HepG2 (cell line): ENCODE results near the gene SLC4A8. TPM values are rescaled to one million over a fixed set of nuclear protein-coding genes. Genes with fewer than 3 reads are reported as not detected.

Experiments
- CTCF ChIP-seq: sonication (generic); formaldehyde crosslinking; IDR thresholded peaks from 2 replicates; pipeline ENCODE4 v1.5.0; 2020; ENCODE audit warnings: mild to moderate bottlenecking, missing genetic modification reagents, moderate library complexity
- EZH2 ChIP-seq: conservative IDR thresholded peaks from 2 replicates; pipeline ENCODE4 v1.6.1; 2012; ENCODE audit warnings: mild to moderate bottlenecking, low read depth, low read length, moderate library complexity
- GABPB1 ChIP-seq: IDR thresholded peaks from 2 replicates; pipeline ENCODE4 v1.6.1; 2016; ENCODE audit warnings: mild to moderate bottlenecking, missing genetic modification reagents, moderate library complexity, missing compliant biosample characterization
- HNRNPK ChIP-seq: fragments of 200-400 bp; formaldehyde crosslinking; IDR thresholded peaks from 2 replicates; pipeline ENCODE4 v1.6.1; 2018; ENCODE audit warnings: low read length, low read depth, moderate library complexity, mild to moderate bottlenecking; ENCODE audit not compliant: poor library complexity, severe bottlenecking
- HNRNPLL ChIP-seq: fragments of 200-400 bp; formaldehyde crosslinking; IDR thresholded peaks from 2 replicates; pipeline ENCODE4 v1.6.1; 2017; ENCODE audit warnings: mild to moderate bottlenecking, low read depth, low read length; ENCODE audit not compliant: poor library complexity, severe bottlenecking
- HOXA3 ChIP-seq: sonication (generic); formaldehyde crosslinking; IDR thresholded peaks from 2 replicates; pipeline ENCODE4 v1.5.0; 2020; ENCODE audit warnings: missing genetic modification reagents
- KDM2A ChIP-seq: sonication (generic); formaldehyde crosslinking; IDR thresholded peaks from 2 replicates; pipeline ENCODE4 v1.4.0; 2020; ENCODE audit warnings: low read depth, missing genetic modification reagents, borderline replicate concordance
- MED8 ChIP-seq: sonication (generic); formaldehyde crosslinking; IDR thresholded peaks from 2 replicates; pipeline ENCODE4 v1.8.1; 2023; ENCODE audit warnings: mild to moderate bottlenecking, missing genetic modification reagents; ENCODE audit not compliant: insufficient replicate concordance
- MEIS2 ChIP-seq: sonication (generic); formaldehyde crosslinking; IDR thresholded peaks from 2 replicates; pipeline ENCODE4 v1.9.0; 2021; ENCODE audit warnings: mild to moderate bottlenecking, missing genetic modification reagents
- MLXIP ChIP-seq: sonication (generic); formaldehyde crosslinking; IDR thresholded peaks from 2 replicates; pipeline ENCODE4 v1.9.0; 2021; ENCODE audit warnings: missing genetic modification reagents, borderline replicate concordance
- NFKBIZ ChIP-seq: IDR thresholded peaks from 2 replicates; pipeline ENCODE4 v1.6.1; 2018; ENCODE audit warnings: missing genetic modification reagents, missing compliant biosample characterization
- NFYB ChIP-seq: sonication (generic); formaldehyde crosslinking; IDR thresholded peaks from 2 replicates; pipeline ENCODE4 v1.4.0; 2020; ENCODE audit warnings: missing genetic modification reagents
- RAD21 ChIP-seq: fragments of 450-650 bp; formaldehyde crosslinking; IDR thresholded peaks from 2 replicates; pipeline ENCODE4 v1.5.0; 2020; ENCODE audit warnings: mild to moderate bottlenecking
- RFX1 ChIP-seq: fragments of 450-650 bp; IDR thresholded peaks from 2 replicates; pipeline ENCODE4 v1.6.1; 2017
- RFX3 ChIP-seq: IDR thresholded peaks from 2 replicates; pipeline ENCODE4 v1.6.1; 2016; ENCODE audit warnings: missing biosample characterization, missing genetic modification reagents
- SALL2 ChIP-seq: sonication (generic); formaldehyde crosslinking; IDR thresholded peaks from 2 replicates; pipeline ENCODE4 v1.8.1; 2023; ENCODE audit warnings: mild to moderate bottlenecking, missing genetic modification reagents, inconsistent platforms
- STAG1 ChIP-seq: sonication (generic); formaldehyde crosslinking; IDR thresholded peaks from 2 replicates; pipeline ENCODE4 v1.4.0; 2020; ENCODE audit warnings: missing genetic modification reagents
- ZNF12 ChIP-seq: sonication (generic); formaldehyde crosslinking; IDR thresholded peaks from 2 replicates; pipeline ENCODE4 v1.5.0; 2020; ENCODE audit warnings: missing genetic modification reagents
- ZNF501 ChIP-seq: sonication (generic); formaldehyde crosslinking; IDR thresholded peaks from 2 replicates; pipeline ENCODE4 v1.5.1; 2020; ENCODE audit warnings: mild to moderate bottlenecking, moderate library complexity, missing genetic modification reagents
- ZNF503 ChIP-seq: sonication (generic); formaldehyde crosslinking; IDR thresholded peaks from 2 replicates; pipeline ENCODE4 v1.4.0; 2020; ENCODE audit warnings: missing genetic modification reagents
- ZNF749 ChIP-seq: sonication (generic); formaldehyde crosslinking; IDR thresholded peaks from 2 replicates; pipeline ENCODE4 v1.8.0; 2022; ENCODE audit warnings: mild to moderate bottlenecking, missing genetic modification reagents, moderate library complexity, borderline replicate concordance
- polyA plus RNA-seq, 8 experiments: library from polyadenylated mRNA; depleted of rRNA in 3 of 8; stranded (reverse) in 7 of 8; unstranded in 1 of 8; fragments of >200 nt; fragmentation: Illumina TruSeq in 4 of 8; extraction: Trizol in 4 of 8; gene quantifications; 2 replicates each; pipeline versions ENCODE4 v1.2.1 to v1.2.3, GENCODE V29; 2011 to 2016; ENCODE audit warnings: low read depth in 4 of 8, missing spikeins in 1 of 8, mixed read lengths in 1 of 8; ENCODE audit not compliant: insufficient read depth in 1 of 8
- total RNA-seq, 5 experiments: library from RNA; depleted of rRNA; stranded (reverse); fragments of >200 nt; fragmentation: Illumina TruSeq; extraction: Trizol; gene quantifications; 2 replicates each; pipeline ENCODE4 v1.2.3, GENCODE V29; 2016; ENCODE audit warnings: low read depth in 1 of 5
- TF ChIP-seq, protein P1 (sequence below): sonication (generic); formaldehyde crosslinking; IDR thresholded peaks from 2 replicates; pipeline ENCODE4 v1.8.1; 2023; ENCODE audit warnings: missing genetic modification reagents, inconsistent platforms, borderline replicate concordance

SLC4A8 gene
- total and polyA plus RNA-seq, 2 of the 13 experiments (the other 11 are each of a cell fraction or from before 2014, with no cell fraction given) = under 0.01 to 0.07 TPM

GRCh38 chr12:51424662-51425539 is at the start of gene SLC4A8 (continued):
- 0 out of 2 replicates have a peak, but pooled peaks have one; percentile 35 for TF ChIP-seq ZNF501 (CRISPR knock-in tag)
- peak; percentile 75 for TF ChIP-seq RAD21
- TF ChIP-seq ZNF503 (CRISPR knock-in tag) = no peak
- peak; percentile 53 for TF ChIP-seq HNRNPLL
- no peak for TF ChIP-seq ZNF12 (CRISPR knock-in tag)
- no peak for TF ChIP-seq ZNF749
- no peak for TF ChIP-seq EZH2
- TF ChIP-seq, protein P1, sequence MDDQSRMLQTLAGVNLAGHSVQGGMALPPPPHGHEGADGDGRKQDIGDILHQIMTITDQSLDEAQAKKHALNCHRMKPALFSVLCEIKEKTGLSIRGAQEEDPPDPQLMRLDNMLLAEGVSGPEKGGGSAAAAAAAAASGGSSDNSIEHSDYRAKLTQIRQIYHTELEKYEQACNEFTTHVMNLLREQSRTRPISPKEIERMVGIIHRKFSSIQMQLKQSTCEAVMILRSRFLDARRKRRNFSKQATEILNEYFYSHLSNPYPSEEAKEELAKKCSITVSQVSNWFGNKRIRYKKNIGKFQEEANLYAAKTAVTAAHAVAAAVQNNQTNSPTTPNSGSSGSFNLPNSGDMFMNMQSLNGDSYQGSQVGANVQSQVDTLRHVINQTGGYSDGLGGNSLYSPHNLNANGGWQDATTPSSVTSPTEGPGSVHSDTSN = no peak
- peak; percentile 58 for TF ChIP-seq STAG1
- TF ChIP-seq MEIS2 (CRISPR knock-in tag) = 0 out of 2 replicates have a peak, but pooled peaks have one; percentile 33
- peak; percentile 32 for TF ChIP-seq HNRNPK
- TF ChIP-seq CTCF (CRISPR knock-in tag) = peak; percentile 85
- TF ChIP-seq MED8 = no peak
- TF ChIP-seq MLXIP (CRISPR knock-in tag) = no peak
- TF ChIP-seq RFX1 = peak; percentile 72; the same call in 1 of the 2 replicates
- TF ChIP-seq SALL2 (CRISPR knock-in tag) = 0 out of 2 replicates have a peak, but pooled peaks have one; percentile 30
- 0 out of 2 replicates have a peak, but pooled peaks have one; percentile 29 for TF ChIP-seq HOXA3 (CRISPR knock-in tag)
- TF ChIP-seq KDM2A = peak; percentile 57; the same call in 1 of the 2 replicates
- no peak for TF ChIP-seq NFKBIZ
- TF ChIP-seq RFX3 = peak; percentile 69
- peak; percentile 77 for TF ChIP-seq NFYB
- peak; percentile 48; the same call in 1 of the 2 replicates for TF ChIP-seq GABPB1
